CD14-positive monocyte (primary cell): Measurements from ENCODE around the gene SCAMP4. TPM values are rescaled to one million over a fixed set of nuclear protein-coding genes. Genes with fewer than 3 reads are reported as not detected.

ENCODE experiments used
- DNase-seq, 3 donors: peaks; one replicate each; pipeline ENCODE4 v3.0.0-alpha.2; 2011 to 2022
- H2AFZ ChIP-seq: 2 replicates; pipeline ENCODE4 v1.6.0; 2012; ENCODE audit warnings: mild to moderate bottlenecking, low read depth, low read length, inconsistent platforms; ENCODE audit not compliant: insufficient read depth, poor library complexity, severe bottlenecking
- H3K27ac ChIP-seq, 2 donors: 1 replicate in 1 of 2; 2 replicates in 1 of 2; pipeline ENCODE4 v1.5.1; 2012 to 2013; ENCODE audit warnings: low read length in 2 of 2, control low read depth in 1 of 2, inconsistent platforms in 1 of 2, low read depth in 1 of 2, mild to moderate bottlenecking in 1 of 2
- H3K27me3 ChIP-seq, 2 donors: one replicate each; pipeline versions ENCODE4 v1.6.0 to v1.6.1; 2011 to 2013; ENCODE audit warnings: low read length in 2 of 2; ENCODE audit not compliant: control insufficient read depth in 2 of 2, insufficient read depth in 2 of 2
- H3K36me3 ChIP-seq, 2 donors: replicated peaks in 1 of 2; 1 replicate in 1 of 2; 2 replicates in 1 of 2; pipeline versions ENCODE4 v1.5.1 to v1.6.1; 2012 to 2013; ENCODE audit warnings: low read length in 2 of 2, control low read depth in 1 of 2, inconsistent platforms in 1 of 2, mild to moderate bottlenecking in 1 of 2; ENCODE audit not compliant: insufficient read depth in 2 of 2, control insufficient read depth in 1 of 2
- H3K4me1 ChIP-seq, 2 donors: 1 replicate in 1 of 2; 2 replicates in 1 of 2; pipeline versions ENCODE4 v1.5.1 to v1.6.1; 2012 to 2013; ENCODE audit warnings: low read length in 2 of 2, control low read depth in 1 of 2, inconsistent platforms in 1 of 2, mild to moderate bottlenecking in 1 of 2, moderate library complexity in 1 of 2; ENCODE audit not compliant: insufficient read depth in 2 of 2, control insufficient read depth in 1 of 2
- H3K4me2 ChIP-seq: replicated peaks from 2 replicates; pipeline ENCODE3; 2012; ENCODE audit warnings: low read length, moderate library complexity, mild to moderate bottlenecking; ENCODE audit not compliant: poor library complexity, severe bottlenecking; ENCODE audit errors: extremely low read depth
- H3K4me3 ChIP-seq, 3 experiments: fragments of 200-600 bp in 1 of 3; sonication (generic) in 1 of 3; replicated peaks in 1 of 3; 1 replicate in 2 of 3; 2 replicates in 1 of 3; pipeline ENCODE4 v1.5.1; 2011 to 2013; ENCODE audit warnings: low read length in 3 of 3, mild to moderate bottlenecking in 3 of 3, control low read depth in 2 of 3, low read depth in 2 of 3, inconsistent platforms in 1 of 3, moderate library complexity in 1 of 3
- H3K79me2 ChIP-seq: 2 replicates; pipeline ENCODE4 v1.6.0; 2012; ENCODE audit warnings: mild to moderate bottlenecking, control low read depth, inconsistent platforms, low read length, moderate library complexity; ENCODE audit not compliant: insufficient read depth
- H3K9ac ChIP-seq: 2 replicates; pipeline ENCODE4 v1.6.0; 2017; ENCODE audit warnings: low read length, mild to moderate bottlenecking; ENCODE audit not compliant: insufficient read depth, poor library complexity, severe bottlenecking
- H3K9me3 ChIP-seq, 2 donors: replicated peaks in 1 of 2; 1 replicate in 1 of 2; 2 replicates in 1 of 2; pipeline versions ENCODE4 v1.5.1 to v1.6.1; 2012 to 2013; ENCODE audit warnings: low read length in 2 of 2, control low read depth in 1 of 2; ENCODE audit not compliant: control insufficient read depth in 1 of 2, insufficient read depth in 1 of 2
- H4K20me1 ChIP-seq: 2 replicates; pipeline ENCODE4 v1.6.0; 2012; ENCODE audit warnings: mild to moderate bottlenecking, low read length, control low read depth, moderate library complexity; ENCODE audit not compliant: insufficient read depth
- H3K27ac Mint-ChIP-seq, 7 donors: one replicate each; pipeline ENCODE4 v1.8.0; 2020; ENCODE audit warnings: mild to moderate bottlenecking in 7 of 7, mixed read lengths in 7 of 7, moderate library complexity in 6 of 7, inconsistent platforms in 2 of 7
- H3K27me3 Mint-ChIP-seq, 3 donors: one replicate each; pipeline ENCODE4 v1.8.0; 2021 to 2022; ENCODE audit warnings: low read depth in 3 of 3, mild to moderate bottlenecking in 3 of 3, mixed read lengths in 3 of 3, moderate library complexity in 3 of 3, inconsistent platforms in 1 of 3
- H3K36me3 Mint-ChIP-seq, 2 donors: one replicate each; pipeline ENCODE4 v1.8.0; 2020; ENCODE audit warnings: mixed read lengths in 2 of 2, inconsistent platforms in 1 of 2, mild to moderate bottlenecking in 1 of 2
- H3K4me1 Mint-ChIP-seq: one replicate; pipeline ENCODE4 v1.8.0; 2020; ENCODE audit warnings: mild to moderate bottlenecking, mixed read lengths
- H3K4me3 Mint-ChIP-seq, 2 donors: one replicate each; pipeline ENCODE4 v1.8.0; 2020; ENCODE audit warnings: mild to moderate bottlenecking in 2 of 2, mixed read lengths in 2 of 2, moderate library complexity in 1 of 2
- H3K9me3 Mint-ChIP-seq, 7 donors: one replicate each; pipeline ENCODE4 v1.8.0; 2020 to 2022; ENCODE audit warnings: mixed read lengths in 7 of 7, mild to moderate bottlenecking in 6 of 7, moderate library complexity in 6 of 7, inconsistent platforms in 2 of 7
- CTCF ChIP-seq: fragments of 200-600 bp; IDR thresholded peaks from one replicate; pipeline ENCODE4 v1.8.0; 2022; ENCODE audit warnings: antibody characterized with exemption, mild to moderate bottlenecking
- WGBS: methylation state at CpG from one replicate; pipeline ENCODE4 v1.1.5; 2013; ENCODE audit warnings: missing lambda C conversion rate; ENCODE audit not compliant: insufficient coverage; 5-methylcytosine and 5-hydroxymethylcytosine counted together
- intact Hi-C, 2 donors: fragments of 100-400 bp; cut with micrococcal nuclease; formaldehyde crosslinking; loops; one replicate each; pipeline versions ENCODE4 v1.15.0 to v1.15.1; 2023
- polyA plus RNA-seq, 3 donors: library from polyadenylated mRNA; depleted of rRNA in 1 of 3; unstranded in 2 of 3; stranded (reverse) in 1 of 3; fragments of 300-500 nt in 2 of 3; fragments of >200 nt in 1 of 3; fragmentation: Illumina TruSeq in 2 of 3; gene quantifications; 1 replicate in 2 of 3; 2 replicates in 1 of 3; pipeline ENCODE4 v1.2.3, GENCODE V29; 2012 to 2021

SCAMP4 gene
- polyA plus RNA-seq, 3 donors: 11.9 to 39.4 (median 15.4) TPM

DNA sequence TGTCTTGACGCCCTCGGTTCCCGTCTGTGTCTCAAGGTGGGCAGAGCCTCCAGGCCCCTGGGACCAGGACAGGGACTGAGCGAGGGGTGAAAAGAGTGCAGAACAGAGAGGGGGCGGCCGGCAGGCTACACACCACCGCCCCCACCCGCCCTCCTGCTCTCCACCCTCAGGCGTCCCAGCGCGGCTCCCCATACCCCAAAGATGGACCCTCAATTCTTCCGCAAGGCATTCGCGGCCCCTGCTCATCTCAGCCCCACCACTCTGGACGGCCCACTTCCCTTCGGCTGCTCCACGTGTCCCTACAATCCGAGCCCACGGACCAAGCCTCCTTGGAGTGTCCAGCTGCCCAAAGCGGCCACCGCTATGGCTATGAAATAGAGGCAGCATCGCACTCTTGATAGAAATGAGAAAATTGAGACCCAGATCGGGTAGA, 43.6 kb upstream of the SCAMP4 start:
- no peaks in the 10 kb centered on the region for H3K27me3 ChIP-seq
- no peaks in the 10 kb centered on the region for H3K36me3 Mint-ChIP-seq
- peaks cover 66% of the 10 kb centered on the region for H3K79me2 ChIP-seq
- H3K4me3 Mint-ChIP-seq: peak overlapping the region; percentile 92 to 93
- no peaks in the 10 kb centered on the region for H3K9me3 Mint-ChIP-seq
- H3K36me3 ChIP-seq: no peaks in the 10 kb centered on the region
- DNase-seq: no peak
- peaks cover 50% of the 10 kb centered on the region for H3K4me1 Mint-ChIP-seq
- peak overlapping the region in 4 of 7 donors; percentile 75 to 93 (median 86) for H3K27ac Mint-ChIP-seq
- H3K9ac ChIP-seq: peak overlapping the region; percentile 59
- intact Hi-C loops: loop anchor here in 1 of 2 donors (2.0 to 5.0 kb wide), 2 partner anchors 36 to 233 kb away; no protein-coding TSS in a partner anchor
- no peak for TF ChIP-seq CTCF
- peak overlapping the region; percentile 83 to 96 (median 94) for H3K4me3 ChIP-seq
- peaks cover 0 to 4% (median 2%) of the 10 kb centered on the region in 3 donors for H3K27me3 Mint-ChIP-seq
- H3K9me3 ChIP-seq: no peaks in the 10 kb centered on the region
- WGBS: 35% methylated on average over 19 of the region's 23 CpGs
- H3K27ac ChIP-seq: peak overlapping the region in 1 of 2 donors; percentile 41
- no peak overlapping the region for H2AFZ ChIP-seq
- H3K4me2 ChIP-seq: peak overlapping the region; percentile 92
- peaks cover 61 to 68% of the 10 kb centered on the region in 2 donors for H3K4me1 ChIP-seq
- peaks cover 55% of the 10 kb centered on the region for H4K20me1 ChIP-seq

DNA sequence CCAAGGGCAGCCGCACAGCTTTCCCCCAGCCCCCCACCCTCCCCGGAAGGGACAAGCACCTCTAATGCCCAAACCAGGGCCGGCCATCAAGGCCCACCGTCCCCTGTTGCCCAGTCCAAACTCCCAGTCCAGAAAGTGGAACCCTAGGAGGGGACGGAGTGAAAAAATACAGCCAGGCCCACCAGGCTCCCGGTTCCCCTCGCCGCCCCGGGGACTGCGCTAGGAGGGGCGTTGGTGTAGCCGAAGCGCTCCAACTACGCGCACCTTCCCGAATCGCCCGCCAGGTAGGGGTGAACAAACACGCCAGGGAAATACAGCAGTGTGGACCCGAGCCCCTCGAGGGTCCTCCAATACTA, 43.2 kb upstream of the SCAMP4 start:
- peaks cover 55% of the 10 kb centered on the region for H4K20me1 ChIP-seq
- peaks cover 0 to 4% (median 2%) of the 10 kb centered on the region in 3 donors for H3K27me3 Mint-ChIP-seq
- H3K4me1 Mint-ChIP-seq: peaks cover 50% of the 10 kb centered on the region
- H3K27me3 ChIP-seq: no peaks in the 10 kb centered on the region
- peak overlapping the region in 1 of 2 donors; percentile 41 for H3K27ac ChIP-seq
- 2% methylated on average over 17 of the region's 21 CpGs for WGBS
- DNase-seq: no peak
- peaks cover 62% of the 10 kb centered on the region for H3K79me2 ChIP-seq
- H3K4me1 ChIP-seq: peaks cover 61 to 65% of the 10 kb centered on the region in 2 donors
- H3K9me3 ChIP-seq: no peaks in the 10 kb centered on the region
- no peak overlapping the region for H2AFZ ChIP-seq
- intact Hi-C loops: loop anchor here in 1 of 2 donors (2.0 to 5.0 kb wide), 2 partner anchors 35 to 233 kb away; no protein-coding TSS in a partner anchor
- peak overlapping the region; percentile 92 to 93 for H3K4me3 Mint-ChIP-seq
- H3K36me3 Mint-ChIP-seq: no peaks in the 10 kb centered on the region
- no peak for TF ChIP-seq CTCF
- peak overlapping the region; percentile 92 for H3K4me2 ChIP-seq
- no peaks in the 10 kb centered on the region for H3K9me3 Mint-ChIP-seq
- H3K9ac ChIP-seq: peak overlapping the region; percentile 59
- peak overlapping the region; percentile 68 to 93 (median 88) for H3K27ac Mint-ChIP-seq
- H3K4me3 ChIP-seq: peak overlapping the region; percentile 83 to 96 (median 94)
- no peaks in the 10 kb centered on the region for H3K36me3 ChIP-seq
